SK-N-SH treated with all-trans-retinoic acid at 6 μM for 48 hours (cell line): ENCODE results near the gene CEACAM5.
A peak's percentile ranks its signal among the peaks of the same experiment; 100 is the strongest.

Experiments used
- ATAC-seq: fragments of 200-7000 bp; cut with Tn5 transposase; 3 replicates; pipeline ENCODE4 v1.9.1; 2020; ENCODE audit warnings: mild to moderate bottlenecking, moderate library complexity
- ARNTL ChIP-seq: fragments of 450-650 bp; formaldehyde crosslinking; IDR thresholded peaks from 2 replicates; pipeline ENCODE4 v1.5.0; 2020; ENCODE audit warnings: low read depth, mild to moderate bottlenecking, moderate library complexity, borderline replicate concordance
- BACH2 ChIP-seq: fragments of 250-450 bp; sonication (Bioruptor Pico); IDR thresholded peaks from 2 replicates; pipeline ENCODE4 v1.9.0; 2021; ENCODE audit warnings: mild to moderate bottlenecking, borderline replicate concordance
- CSDC2 ChIP-seq: fragments of 250-450 bp; sonication (Bioruptor Pico); IDR thresholded peaks from 2 replicates; pipeline ENCODE4 v1.5.0; 2020; ENCODE audit warnings: mild to moderate bottlenecking, moderate library complexity
- GLIS3 ChIP-seq: fragments of 250-450 bp; sonication (Bioruptor Pico); IDR thresholded peaks from 2 replicates; pipeline ENCODE4 v1.5.0; 2020; ENCODE audit warnings: mild to moderate bottlenecking, moderate library complexity
- ISL1 ChIP-seq: fragments of 250-450 bp; sonication (Bioruptor Pico); IDR thresholded peaks from 2 replicates; pipeline ENCODE4 v2.1.2; 2022; ENCODE audit warnings: mild to moderate bottlenecking, moderate library complexity
- OSR1 ChIP-seq: fragments of 250-450 bp; sonication (Bioruptor Pico); IDR thresholded peaks from 2 replicates; pipeline ENCODE4 v1.8.0; 2022; ENCODE audit warnings: moderate library complexity, mild to moderate bottlenecking, inconsistent platforms
- PPARA ChIP-seq: fragments of 250-450 bp; sonication (Bioruptor Pico); IDR thresholded peaks from 2 replicates; pipeline ENCODE4 v1.5.0; 2020; ENCODE audit warnings: mild to moderate bottlenecking, borderline replicate concordance
- RARB ChIP-seq: fragments of 250-450 bp; sonication (Bioruptor Pico); IDR thresholded peaks from 2 replicates; pipeline ENCODE4 v1.8.0; 2021; ENCODE audit warnings: mild to moderate bottlenecking, moderate library complexity
- SNAI2 ChIP-seq: fragments of 250-450 bp; sonication (Bioruptor Pico); IDR thresholded peaks from 2 replicates; pipeline ENCODE4 v1.5.0; 2020; ENCODE audit warnings: mild to moderate bottlenecking, moderate library complexity
- TCF4 ChIP-seq: fragments of 250-450 bp; sonication (Bioruptor Pico); IDR thresholded peaks from 2 replicates; pipeline ENCODE4 v1.8.0; 2021; ENCODE audit warnings: mild to moderate bottlenecking, moderate library complexity, borderline replicate concordance
- TOX ChIP-seq: fragments of 250-450 bp; sonication (Bioruptor Pico); IDR thresholded peaks from 2 replicates; pipeline ENCODE4 v1.8.0; 2021; ENCODE audit warnings: mild to moderate bottlenecking, moderate library complexity, borderline replicate concordance
- ZC3H10 ChIP-seq: fragments of 250-450 bp; sonication (Bioruptor Pico); IDR thresholded peaks from 2 replicates; pipeline ENCODE4 v1.5.1; 2021; ENCODE audit warnings: mild to moderate bottlenecking, moderate library complexity
- ZFP3 ChIP-seq: fragments of 250-450 bp; sonication (Bioruptor Pico); IDR thresholded peaks from 2 replicates; pipeline ENCODE4 v1.5.0; 2020; ENCODE audit warnings: mild to moderate bottlenecking, moderate library complexity
- ZFP30 ChIP-seq: fragments of 450-650 bp; formaldehyde crosslinking; IDR thresholded peaks from 2 replicates; pipeline ENCODE4 v1.5.0; 2022; ENCODE audit warnings: mild to moderate bottlenecking, moderate library complexity
- ZNF70 ChIP-seq: fragments of 450-650 bp; formaldehyde crosslinking; IDR thresholded peaks from 2 replicates; pipeline ENCODE4 v1.5.0; 2020; ENCODE audit warnings: mild to moderate bottlenecking, moderate library complexity
- ZNF8 ChIP-seq: fragments of 450-650 bp; formaldehyde crosslinking; IDR thresholded peaks from 2 replicates; pipeline ENCODE4 v1.5.0; 2020; ENCODE audit warnings: mild to moderate bottlenecking, moderate library complexity
- TF ChIP-seq, protein P1 (sequence below): fragments of 250-450 bp; sonication (Bioruptor Pico); IDR thresholded peaks from 2 replicates; pipeline ENCODE4 v1.8.0; 2020; ENCODE audit warnings: mild to moderate bottlenecking, moderate library complexity, borderline replicate concordance
- TF ChIP-seq, protein P2 (sequence below): fragments of 250-450 bp; sonication (Bioruptor Pico); IDR thresholded peaks from 2 replicates; pipeline ENCODE4 v1.5.1; 2020; ENCODE audit warnings: low read depth, mild to moderate bottlenecking, moderate library complexity
- TF ChIP-seq, protein P3 (sequence below): fragments of 250-450 bp; sonication (Bioruptor Pico); IDR thresholded peaks from 2 replicates; pipeline ENCODE4 v1.8.0; 2021; ENCODE audit warnings: low read depth, mild to moderate bottlenecking, moderate library complexity, borderline replicate concordance
- TF ChIP-seq, protein P4 (sequence below): fragments of 250-450 bp; sonication (Bioruptor Pico); IDR thresholded peaks from 2 replicates; pipeline ENCODE4 v1.5.0; 2020; ENCODE audit warnings: mild to moderate bottlenecking, moderate library complexity
- TF ChIP-seq, protein P5 (sequence below): fragments of 250-450 bp; sonication (Bioruptor Pico); IDR thresholded peaks from 2 replicates; pipeline ENCODE4 v1.5.1; 2021; ENCODE audit warnings: mild to moderate bottlenecking, moderate library complexity

CEACAM5 gene

DNA sequence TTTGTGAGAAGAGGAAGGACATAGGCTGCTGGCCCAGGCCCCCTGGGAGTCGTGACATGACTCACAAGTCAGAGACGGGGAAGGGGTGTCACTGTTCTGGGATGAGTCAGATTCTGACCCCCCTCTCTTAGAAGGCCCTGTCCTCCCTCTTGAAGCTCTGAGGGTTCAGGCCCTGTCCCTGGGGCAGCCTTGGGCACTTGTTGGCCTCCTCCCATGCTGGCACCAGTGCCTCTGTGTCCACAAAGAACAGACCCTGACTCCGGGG lies 17.7 kb upstream of the CEACAM5 start:
- ATAC-seq: no peak
- TF ChIP-seq, protein P1, sequence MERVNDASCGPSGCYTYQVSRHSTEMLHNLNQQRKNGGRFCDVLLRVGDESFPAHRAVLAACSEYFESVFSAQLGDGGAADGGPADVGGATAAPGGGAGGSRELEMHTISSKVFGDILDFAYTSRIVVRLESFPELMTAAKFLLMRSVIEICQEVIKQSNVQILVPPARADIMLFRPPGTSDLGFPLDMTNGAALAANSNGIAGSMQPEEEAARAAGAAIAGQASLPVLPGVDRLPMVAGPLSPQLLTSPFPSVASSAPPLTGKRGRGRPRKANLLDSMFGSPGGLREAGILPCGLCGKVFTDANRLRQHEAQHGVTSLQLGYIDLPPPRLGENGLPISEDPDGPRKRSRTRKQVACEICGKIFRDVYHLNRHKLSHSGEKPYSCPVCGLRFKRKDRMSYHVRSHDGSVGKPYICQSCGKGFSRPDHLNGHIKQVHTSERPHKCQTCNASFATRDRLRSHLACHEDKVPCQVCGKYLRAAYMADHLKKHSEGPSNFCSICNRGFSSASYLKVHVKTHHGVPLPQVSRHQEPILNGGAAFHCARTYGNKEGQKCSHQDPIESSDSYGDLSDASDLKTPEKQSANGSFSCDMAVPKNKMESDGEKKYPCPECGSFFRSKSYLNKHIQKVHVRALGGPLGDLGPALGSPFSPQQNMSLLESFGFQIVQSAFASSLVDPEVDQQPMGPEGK (CRISPR knock-in tag): no peak
- TF ChIP-seq SNAI2: no peak
- TF ChIP-seq TCF4 (CRISPR knock-in tag): no peak
- no peak for TF ChIP-seq RARB
- TF ChIP-seq CSDC2: no peak
- TF ChIP-seq ARNTL (CRISPR knock-in tag): no peak
- TF ChIP-seq, protein P2, sequence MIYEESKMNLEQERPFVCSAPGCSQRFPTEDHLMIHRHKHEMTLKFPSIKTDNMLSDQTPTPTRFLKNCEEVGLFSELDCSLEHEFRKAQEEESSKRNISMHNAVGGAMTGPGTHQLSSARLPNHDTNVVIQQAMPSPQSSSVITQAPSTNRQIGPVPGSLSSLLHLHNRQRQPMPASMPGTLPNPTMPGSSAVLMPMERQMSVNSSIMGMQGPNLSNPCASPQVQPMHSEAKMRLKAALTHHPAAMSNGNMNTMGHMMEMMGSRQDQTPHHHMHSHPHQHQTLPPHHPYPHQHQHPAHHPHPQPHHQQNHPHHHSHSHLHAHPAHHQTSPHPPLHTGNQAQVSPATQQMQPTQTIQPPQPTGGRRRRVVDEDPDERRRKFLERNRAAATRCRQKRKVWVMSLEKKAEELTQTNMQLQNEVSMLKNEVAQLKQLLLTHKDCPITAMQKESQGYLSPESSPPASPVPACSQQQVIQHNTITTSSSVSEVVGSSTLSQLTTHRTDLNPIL: no peak
- TF ChIP-seq OSR1 (CRISPR knock-in tag): no peak
- TF ChIP-seq ZC3H10 (CRISPR knock-in tag): no peak
- no peak for TF ChIP-seq PPARA (CRISPR knock-in tag)
- TF ChIP-seq ZFP3 (CRISPR knock-in tag): no peak
- no peak for TF ChIP-seq GLIS3

DNA sequence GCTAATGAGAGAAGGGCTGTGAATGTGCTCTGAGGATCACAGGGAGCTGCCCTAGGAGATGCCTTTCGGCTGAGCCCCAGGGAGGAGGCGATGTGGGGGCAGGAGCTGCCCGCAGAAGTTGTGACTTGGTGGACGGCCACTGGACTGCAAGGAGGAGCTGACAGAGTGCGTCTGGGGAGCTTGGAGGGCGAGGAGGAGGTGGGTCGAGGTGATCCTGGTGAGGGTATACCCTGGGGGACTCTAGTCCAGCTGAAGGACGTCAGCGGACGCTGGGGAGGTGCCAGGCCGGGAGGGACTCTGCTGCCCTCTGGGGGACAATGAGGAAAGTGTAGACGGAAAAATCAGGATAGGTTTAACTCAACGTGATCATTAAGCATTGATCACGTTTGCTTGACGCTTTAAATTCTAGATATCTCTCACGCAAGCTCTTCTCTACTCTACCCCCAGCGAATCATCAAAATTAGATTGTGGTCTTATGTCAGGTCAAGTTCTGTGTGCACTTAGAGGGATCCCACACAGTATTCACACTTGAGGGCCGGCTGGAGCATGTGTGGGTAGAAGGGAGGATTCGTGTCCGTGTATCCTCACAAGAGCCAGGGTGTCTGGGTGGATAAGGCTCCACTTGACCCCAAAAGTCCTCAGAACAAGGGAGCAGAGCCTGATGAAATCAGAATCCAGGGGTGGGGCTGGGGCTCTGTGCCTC lies 17.0 kb upstream of the CEACAM5 start:
- peak; percentile 85 for ATAC-seq
- TF ChIP-seq ZNF70 (CRISPR knock-in tag) (no peak), OSR1 (CRISPR knock-in tag) (no peak), ISL1 (CRISPR knock-in tag) (no peak), ZC3H10 (CRISPR knock-in tag) (no peak), RARB (no peak), CSDC2 (no peak), BACH2 (CRISPR knock-in tag) (no peak), ZNF8 (CRISPR knock-in tag) (no peak), TOX (no peak), ZFP30 (CRISPR knock-in tag) (no peak), SNAI2 (no peak), TCF4 (CRISPR knock-in tag) (no peak), ARNTL (CRISPR knock-in tag) (no peak), PPARA (CRISPR knock-in tag) (no peak)
- TF ChIP-seq, protein P2: no peak
- TF ChIP-seq, protein P3, sequence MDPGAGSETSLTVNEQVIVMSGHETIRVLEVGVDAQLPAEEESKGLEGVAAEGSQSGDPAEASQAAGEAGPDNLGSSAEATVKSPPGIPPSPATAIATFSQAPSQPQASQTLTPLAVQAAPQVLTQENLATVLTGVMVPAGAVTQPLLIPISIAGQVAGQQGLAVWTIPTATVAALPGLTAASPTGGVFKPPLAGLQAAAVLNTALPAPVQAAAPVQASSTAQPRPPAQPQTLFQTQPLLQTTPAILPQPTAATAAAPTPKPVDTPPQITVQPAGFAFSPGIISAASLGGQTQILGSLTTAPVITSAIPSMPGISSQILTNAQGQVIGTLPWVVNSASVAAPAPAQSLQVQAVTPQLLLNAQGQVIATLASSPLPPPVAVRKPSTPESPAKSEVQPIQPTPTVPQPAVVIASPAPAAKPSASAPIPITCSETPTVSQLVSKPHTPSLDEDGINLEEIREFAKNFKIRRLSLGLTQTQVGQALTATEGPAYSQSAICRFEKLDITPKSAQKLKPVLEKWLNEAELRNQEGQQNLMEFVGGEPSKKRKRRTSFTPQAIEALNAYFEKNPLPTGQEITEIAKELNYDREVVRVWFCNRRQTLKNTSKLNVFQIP (CRISPR knock-in tag): no peak
- TF ChIP-seq, protein P4, sequence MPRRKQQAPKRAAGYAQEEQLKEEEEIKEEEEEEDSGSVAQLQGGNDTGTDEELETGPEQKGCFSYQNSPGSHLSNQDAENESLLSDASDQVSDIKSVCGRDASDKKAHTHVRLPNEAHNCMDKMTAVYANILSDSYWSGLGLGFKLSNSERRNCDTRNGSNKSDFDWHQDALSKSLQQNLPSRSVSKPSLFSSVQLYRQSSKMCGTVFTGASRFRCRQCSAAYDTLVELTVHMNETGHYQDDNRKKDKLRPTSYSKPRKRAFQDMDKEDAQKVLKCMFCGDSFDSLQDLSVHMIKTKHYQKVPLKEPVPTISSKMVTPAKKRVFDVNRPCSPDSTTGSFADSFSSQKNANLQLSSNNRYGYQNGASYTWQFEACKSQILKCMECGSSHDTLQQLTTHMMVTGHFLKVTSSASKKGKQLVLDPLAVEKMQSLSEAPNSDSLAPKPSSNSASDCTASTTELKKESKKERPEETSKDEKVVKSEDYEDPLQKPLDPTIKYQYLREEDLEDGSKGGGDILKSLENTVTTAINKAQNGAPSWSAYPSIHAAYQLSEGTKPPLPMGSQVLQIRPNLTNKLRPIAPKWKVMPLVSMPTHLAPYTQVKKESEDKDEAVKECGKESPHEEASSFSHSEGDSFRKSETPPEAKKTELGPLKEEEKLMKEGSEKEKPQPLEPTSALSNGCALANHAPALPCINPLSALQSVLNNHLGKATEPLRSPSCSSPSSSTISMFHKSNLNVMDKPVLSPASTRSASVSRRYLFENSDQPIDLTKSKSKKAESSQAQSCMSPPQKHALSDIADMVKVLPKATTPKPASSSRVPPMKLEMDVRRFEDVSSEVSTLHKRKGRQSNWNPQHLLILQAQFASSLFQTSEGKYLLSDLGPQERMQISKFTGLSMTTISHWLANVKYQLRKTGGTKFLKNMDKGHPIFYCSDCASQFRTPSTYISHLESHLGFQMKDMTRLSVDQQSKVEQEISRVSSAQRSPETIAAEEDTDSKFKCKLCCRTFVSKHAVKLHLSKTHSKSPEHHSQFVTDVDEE (CRISPR knock-in tag): no peak
- TF ChIP-seq, protein P5, sequence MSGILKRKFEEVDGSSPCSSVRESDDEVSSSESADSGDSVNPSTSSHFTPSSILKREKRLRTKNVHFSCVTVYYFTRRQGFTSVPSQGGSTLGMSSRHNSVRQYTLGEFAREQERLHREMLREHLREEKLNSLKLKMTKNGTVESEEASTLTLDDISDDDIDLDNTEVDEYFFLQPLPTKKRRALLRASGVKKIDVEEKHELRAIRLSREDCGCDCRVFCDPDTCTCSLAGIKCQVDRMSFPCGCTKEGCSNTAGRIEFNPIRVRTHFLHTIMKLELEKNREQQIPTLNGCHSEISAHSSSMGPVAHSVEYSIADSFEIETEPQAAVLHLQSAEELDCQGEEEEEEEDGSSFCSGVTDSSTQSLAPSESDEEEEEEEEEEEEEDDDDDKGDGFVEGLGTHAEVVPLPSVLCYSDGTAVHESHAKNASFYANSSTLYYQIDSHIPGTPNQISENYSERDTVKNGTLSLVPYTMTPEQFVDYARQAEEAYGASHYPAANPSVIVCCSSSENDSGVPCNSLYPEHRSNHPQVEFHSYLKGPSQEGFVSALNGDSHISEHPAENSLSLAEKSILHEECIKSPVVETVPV (CRISPR knock-in tag): no peak
